Smooth muscle cell (in vitro differentiated cells): ENCODE measurements around the gene FOXF1. TPM values are rescaled to one million over a fixed set of nuclear protein-coding genes. Genes with fewer than 3 reads are reported as not detected.

ENCODE experiments used
- DNase-seq: peaks from one replicate; lab custom pipeline; 2025; ENCODE audit not compliant: unreplicated experiment; lab: John Stamatoyannopoulos, UW
- H2AFZ ChIP-seq: fragments of 200-600 bp; sonication (generic); 2 replicates; pipeline ENCODE4 v1.6.0; 2016; ENCODE audit warnings: antibody characterized with exemption, low read depth, mild to moderate bottlenecking
- H3F3A ChIP-seq: fragments of 200-600 bp; sonication (generic); 2 replicates; pipeline ENCODE4 v1.6.0; 2017; ENCODE audit warnings: antibody characterized with exemption, low read depth
- H3K27ac ChIP-seq: fragments of 200-600 bp; sonication (generic); 2 replicates; pipeline ENCODE4 v1.5.1; 2016; ENCODE audit warnings: low read depth, mild to moderate bottlenecking
- H3K27me3 ChIP-seq: fragments of 200-600 bp; sonication (generic); 2 replicates; pipeline ENCODE4 v1.6.1; 2016; ENCODE audit warnings: low read depth, mild to moderate bottlenecking
- H3K36me3 ChIP-seq: fragments of 200-600 bp; sonication (generic); 2 replicates; pipeline ENCODE4 v1.5.1; 2016; ENCODE audit warnings: low read depth
- H3K4me1 ChIP-seq: fragments of 200-600 bp; sonication (generic); 2 replicates; pipeline ENCODE4 v1.5.1; 2016; ENCODE audit warnings: low read depth
- H3K4me2 ChIP-seq: fragments of 200-600 bp; sonication (generic); 2 replicates; pipeline ENCODE4 v1.6.0; 2016; ENCODE audit warnings: mild to moderate bottlenecking
- H3K4me3 ChIP-seq: fragments of 200-600 bp; sonication (generic); 2 replicates; pipeline ENCODE4 v1.5.1; 2016; ENCODE audit warnings: mild to moderate bottlenecking
- H3K79me2 ChIP-seq: fragments of 200-600 bp; sonication (generic); 2 replicates; pipeline ENCODE4 v1.6.0; 2016; ENCODE audit warnings: low read depth, mild to moderate bottlenecking
- H3K9ac ChIP-seq: fragments of 200-600 bp; sonication (generic); 2 replicates; pipeline ENCODE4 v1.6.0; 2016; ENCODE audit warnings: low read depth
- H3K9me3 ChIP-seq: fragments of 200-600 bp; sonication (generic); replicated peaks from 2 replicates; pipeline ENCODE4 v1.5.1; 2016; ENCODE audit warnings: low read depth
- H4K20me1 ChIP-seq: fragments of 200-600 bp; sonication (generic); 2 replicates; pipeline ENCODE4 v1.6.0; 2016; ENCODE audit warnings: low read depth
- WGBS: methylation state at CpG from one replicate; pipeline ENCODE4 v1.1.7; 2016; ENCODE audit warnings: low lambda C conversion rate; 5-methylcytosine and 5-hydroxymethylcytosine counted together
- polyA plus RNA-seq: library from polyadenylated mRNA; unstranded; fragments of >200 nt; fragmentation: Nextera tagmentation; extraction: Ambion mirVana; gene quantifications from 2 replicates; pipeline ENCODE4 v1.2.1, GENCODE V29; 2016
- total RNA-seq: library from RNA; depleted of rRNA; stranded (reverse); fragments of >200 nt; gene quantifications from 2 replicates; pipeline ENCODE4 v1.2.3, GENCODE V29; 2014
- TF ChIP-seq, protein P1 (sequence below): fragments of 200-600 bp; sonication (generic); IDR thresholded peaks from 2 replicates; pipeline ENCODE4 v1.5.1; 2017; ENCODE audit warnings: borderline replicate concordance, mild to moderate bottlenecking, antibody characterized with exemption; ENCODE audit not compliant: insufficient read depth, poor library complexity, severe bottlenecking

Gene FOXF1
- total and polyA plus RNA-seq, 2 experiments from 2014 or later = 24.7 to 31.5 TPM

DNA sequence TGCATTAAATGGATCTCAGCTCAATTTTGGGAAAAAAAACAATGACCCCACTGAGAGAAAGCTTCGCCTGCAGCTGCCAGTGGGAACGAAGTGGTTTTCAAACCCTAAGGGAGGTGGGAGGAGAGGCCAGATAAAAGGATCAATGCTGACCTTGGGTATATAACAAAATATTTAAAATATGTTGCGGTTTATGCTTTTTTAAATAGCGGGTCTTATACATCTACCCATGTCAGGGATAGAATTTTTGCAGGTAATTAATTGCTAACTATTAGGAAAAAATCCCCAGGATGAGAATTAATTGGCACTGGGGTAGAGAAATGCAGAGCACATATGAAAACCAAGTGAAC, 10.9 kb upstream of the FOXF1 start:
- Histone ChIP-seq H3K4me2 (peak overlapping the region; percentile 89), H3K36me3 (no peaks in the 10 kb centered on the region), H3K9ac (no peak overlapping the region), H3K4me1 (peaks cover 49% of the 10 kb centered on the region), H2AFZ (no peak overlapping the region), H3K9me3 (no peaks in the 10 kb centered on the region), H3K4me3 (peak overlapping the region; percentile 49), H4K20me1 (peaks cover 3% of the 10 kb centered on the region), H3F3A (peaks cover under 1% of the 10 kb centered on the region), H3K27me3 (peaks cover 100% of the 10 kb centered on the region), H3K27ac (no peak overlapping the region), H3K79me2 (no peaks in the 10 kb centered on the region)
- TF ChIP-seq, protein P1, sequence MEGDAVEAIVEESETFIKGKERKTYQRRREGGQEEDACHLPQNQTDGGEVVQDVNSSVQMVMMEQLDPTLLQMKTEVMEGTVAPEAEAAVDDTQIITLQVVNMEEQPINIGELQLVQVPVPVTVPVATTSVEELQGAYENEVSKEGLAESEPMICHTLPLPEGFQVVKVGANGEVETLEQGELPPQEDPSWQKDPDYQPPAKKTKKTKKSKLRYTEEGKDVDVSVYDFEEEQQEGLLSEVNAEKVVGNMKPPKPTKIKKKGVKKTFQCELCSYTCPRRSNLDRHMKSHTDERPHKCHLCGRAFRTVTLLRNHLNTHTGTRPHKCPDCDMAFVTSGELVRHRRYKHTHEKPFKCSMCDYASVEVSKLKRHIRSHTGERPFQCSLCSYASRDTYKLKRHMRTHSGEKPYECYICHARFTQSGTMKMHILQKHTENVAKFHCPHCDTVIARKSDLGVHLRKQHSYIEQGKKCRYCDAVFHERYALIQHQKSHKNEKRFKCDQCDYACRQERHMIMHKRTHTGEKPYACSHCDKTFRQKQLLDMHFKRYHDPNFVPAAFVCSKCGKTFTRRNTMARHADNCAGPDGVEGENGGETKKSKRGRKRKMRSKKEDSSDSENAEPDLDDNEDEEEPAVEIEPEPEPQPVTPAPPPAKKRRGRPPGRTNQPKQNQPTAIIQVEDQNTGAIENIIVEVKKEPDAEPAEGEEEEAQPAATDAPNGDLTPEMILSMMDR = no peak
- DNase-seq = no peak
- WGBS = 5% methylated on average over 4 of the region's 4 CpGs

DNA sequence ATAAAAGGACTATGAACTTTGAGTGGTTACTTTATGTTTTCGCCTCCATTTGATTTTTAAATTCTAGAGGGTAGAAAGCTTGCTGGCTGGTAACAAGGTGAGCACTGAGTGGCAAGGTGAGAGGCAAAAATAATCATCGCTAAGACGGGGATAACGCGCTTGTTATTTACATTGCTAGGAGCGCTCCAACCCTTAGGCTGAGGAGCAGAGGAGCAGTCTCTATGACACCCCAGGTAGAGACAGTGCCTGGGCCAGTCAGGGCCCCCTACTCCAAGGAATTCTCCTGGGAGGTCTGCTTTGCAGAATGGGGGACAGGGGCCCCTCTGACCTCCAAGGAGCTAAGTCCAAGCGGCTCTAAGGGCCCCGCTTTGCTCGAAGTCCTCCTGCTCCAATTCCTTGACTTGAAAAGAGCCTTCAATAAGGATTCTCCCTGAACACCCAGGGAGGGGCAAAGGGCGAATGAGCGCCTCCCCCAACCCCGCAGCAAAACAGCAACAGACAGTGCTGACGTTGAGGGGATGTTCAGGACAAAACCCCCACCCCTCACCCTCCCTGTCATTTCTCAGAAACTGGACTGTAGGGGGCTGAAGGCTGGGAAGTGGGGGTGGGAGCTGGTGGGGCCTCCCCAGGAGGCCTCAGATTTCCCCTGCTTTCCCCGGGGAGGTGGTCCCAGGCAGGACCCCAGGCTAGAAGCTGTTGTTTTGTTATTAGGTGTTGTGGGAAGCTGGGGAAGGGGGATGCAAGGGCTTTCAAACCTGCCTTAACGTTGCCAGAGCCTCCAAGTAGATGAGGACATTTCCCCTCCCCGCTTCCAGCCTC, 10.2 kb upstream of the FOXF1 start:
- Histone ChIP-seq H3K27ac (no peak overlapping the region), H3K4me1 (peaks cover 44% of the 10 kb centered on the region), H4K20me1 (peaks cover 3% of the 10 kb centered on the region), H3K4me3 (no peak overlapping the region), H3K9ac (no peak overlapping the region), H3K9me3 (no peaks in the 10 kb centered on the region), H3K27me3 (peaks cover 100% of the 10 kb centered on the region), H3F3A (no peaks in the 10 kb centered on the region), H2AFZ (no peak overlapping the region), H3K79me2 (no peaks in the 10 kb centered on the region), H3K4me2 (no peak overlapping the region), H3K36me3 (no peaks in the 10 kb centered on the region)
- WGBS = 26% methylated on average over 16 of the region's 16 CpGs
- no peak for DNase-seq
- TF ChIP-seq, protein P1 = no peak

DNA sequence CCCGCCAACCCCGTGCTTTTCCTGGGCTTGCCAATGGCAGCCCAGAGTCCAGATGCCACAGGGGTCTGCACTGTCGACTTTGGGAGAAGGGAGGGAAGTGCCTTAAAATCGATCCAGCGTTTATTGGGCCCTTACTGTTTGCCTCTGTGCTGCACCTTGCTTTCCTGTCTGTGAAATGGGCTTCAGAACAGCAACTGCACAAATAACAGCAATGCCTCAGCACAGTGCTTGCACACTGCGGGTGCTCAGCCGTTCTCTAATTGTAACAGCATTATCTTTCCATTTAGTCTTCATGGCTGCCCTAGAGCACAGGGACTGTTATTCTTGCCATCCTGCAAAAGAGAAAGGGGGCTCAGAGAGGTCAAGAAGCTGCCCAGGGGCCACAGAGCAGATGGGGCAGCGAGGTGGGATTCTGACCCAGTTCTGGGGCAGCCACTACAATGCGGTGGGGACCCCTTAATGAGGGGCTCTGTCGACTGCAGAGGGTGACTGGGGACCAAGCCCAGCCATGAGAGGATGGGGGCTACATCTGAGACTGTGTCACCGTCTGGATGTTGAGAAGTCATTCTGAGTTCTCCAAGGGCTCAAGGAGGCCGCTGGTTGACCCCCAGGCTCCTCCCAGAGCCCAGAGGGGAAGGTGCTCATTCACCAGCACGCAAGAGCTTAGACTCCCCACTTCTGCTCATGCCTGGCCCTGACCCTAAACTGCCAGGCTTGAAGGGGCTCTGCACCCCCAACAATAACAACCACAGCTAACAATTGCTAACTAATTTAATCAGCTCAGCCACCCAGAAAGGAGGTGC, 9.4 kb upstream of the FOXF1 start:
- Histone ChIP-seq H3K4me2 (no peak overlapping the region), H3F3A (no peaks in the 10 kb centered on the region), H3K79me2 (no peaks in the 10 kb centered on the region), H3K27ac (no peak overlapping the region), H3K36me3 (no peaks in the 10 kb centered on the region), H4K20me1 (peaks cover 3% of the 10 kb centered on the region), H2AFZ (no peak overlapping the region), H3K9ac (no peak overlapping the region), H3K4me1 (peaks cover 38% of the 10 kb centered on the region), H3K9me3 (no peaks in the 10 kb centered on the region), H3K27me3 (peaks cover 99% of the 10 kb centered on the region), H3K4me3 (no peak overlapping the region)
- 22% methylated on average over 13 of the region's 13 CpGs for WGBS
- DNase-seq = no peak
- TF ChIP-seq, protein P1 = no peak
